NCI-H1048 (cell line): ENCODE results near the gene AGPS.

Source experiments
- DNase-seq: peaks from one replicate; lab custom pipeline; 2025; lab: John Stamatoyannopoulos, UW

AGPS gene

DNA sequence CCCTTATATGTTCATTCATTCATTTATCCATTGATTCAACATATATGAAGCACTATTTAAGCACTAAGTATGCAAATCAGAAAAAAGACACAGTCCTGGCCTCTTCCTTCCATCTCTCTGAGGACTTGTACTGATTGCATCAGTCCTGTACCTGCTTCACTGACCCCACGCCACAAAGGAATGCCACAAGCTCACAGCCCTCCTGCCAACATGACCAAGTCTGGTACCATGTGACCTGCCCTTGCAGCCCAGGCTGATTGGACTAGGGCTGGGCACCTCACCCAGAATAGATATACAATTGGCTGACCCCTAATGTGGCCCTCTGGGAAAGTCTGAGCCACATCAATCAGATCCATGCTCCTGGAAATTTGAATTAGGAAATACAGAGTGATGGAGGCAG is 196.6 kb downstream of the AGPS start:
- no peak for DNase-seq

DNA sequence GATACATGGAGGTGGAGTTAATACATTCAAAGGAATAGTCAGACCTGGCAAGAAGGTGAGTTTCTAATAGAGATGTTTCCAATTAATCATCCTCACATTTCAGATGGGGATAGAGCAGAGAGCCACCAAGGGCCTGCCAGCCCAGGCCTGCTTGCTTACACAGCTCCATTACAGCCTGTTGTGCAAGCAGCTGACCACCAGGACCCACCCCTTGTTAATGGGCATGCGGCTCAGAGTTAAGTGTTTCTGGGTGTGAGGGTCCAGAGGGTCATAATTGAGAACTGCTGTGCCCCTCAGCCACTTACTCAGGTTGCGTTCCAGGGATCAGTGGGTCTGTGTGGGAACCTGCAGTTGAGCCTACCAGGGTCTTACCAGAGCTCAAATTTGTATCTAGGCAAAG is 199.8 kb downstream of the AGPS start:
- no peak for DNase-seq

DNA sequence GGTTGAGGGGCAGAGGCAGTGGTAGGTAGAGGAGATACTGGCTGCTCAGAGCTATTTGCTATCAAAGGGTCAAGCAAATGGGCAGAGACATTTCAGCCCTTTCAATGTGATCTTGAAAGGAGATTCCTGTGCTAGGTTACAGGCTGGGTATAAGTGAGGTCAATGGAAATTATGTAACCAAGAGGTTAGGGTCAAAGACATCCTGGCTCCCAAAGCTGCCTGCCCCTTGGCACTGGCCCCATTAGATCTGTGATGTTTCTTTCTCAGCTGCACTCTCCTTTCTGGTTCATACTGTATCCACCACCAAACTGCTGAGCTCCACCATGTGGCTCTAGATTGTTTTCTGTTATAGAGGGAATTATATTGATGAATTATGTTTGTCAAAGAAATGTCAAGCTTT is 200.4 kb downstream of the AGPS start:
- DNase-seq: no peak

DNA sequence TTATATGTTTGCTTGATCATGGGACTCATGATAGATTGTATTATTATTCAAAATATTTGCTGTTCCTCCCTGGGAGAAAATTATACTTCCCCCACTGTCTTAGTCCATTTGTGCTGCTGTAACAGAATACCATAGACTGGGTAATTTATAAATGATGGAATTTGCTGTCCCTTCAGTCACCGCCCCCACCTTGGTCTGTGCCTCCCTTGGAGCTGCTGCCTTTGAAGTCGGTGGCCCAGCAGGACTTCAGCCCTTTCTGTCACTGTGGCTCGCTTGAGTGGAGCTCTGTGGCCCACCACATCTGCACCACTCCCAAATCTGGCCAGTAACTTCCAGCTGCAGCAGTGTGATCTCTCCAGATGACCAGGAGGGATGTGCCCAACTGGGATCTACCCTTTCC is 200.8 kb downstream of the AGPS start:
- DNase-seq: no peak
